HepG2 (cell line): ENCODE data around the gene TDRD9. TPM values are rescaled to one million over a fixed set of nuclear protein-coding genes. Genes with fewer than 3 reads are reported as not detected.

Experiments
- ATAC-seq: fragments of 200-7000 bp; cut with Tn5 transposase; 3 replicates; pipeline ENCODE4 v1.9.1; 2020; ENCODE audit warnings: mild to moderate bottlenecking, moderate library complexity
- BruUV-seq: library from RNA; stranded (reverse); fragments of 400-500 nt; replicated peaks from 2 replicates; lab custom pipeline; 2021; lab: Mats Ljungman, UMichigan
- CTCF ChIA-PET: fragments of 300-600 bp; formaldehyde crosslinking; extraction: SDS; loops from one replicate; lab custom pipeline; 2021; ENCODE audit warnings: low total read pairs, inconsistent platforms, low intra/inter-chr PET ratio; lab: Yijun Ruan, JAX
- POLR2A ChIA-PET: fragments of 350-600 bp; sonication (Branson Sonifier 250); formaldehyde crosslinking; loops from one replicate; lab custom pipeline; 2020; ENCODE audit warnings: antibody characterized with exemption, inconsistent platforms; lab: Yijun Ruan, JAX
- DNase-seq: peaks from one replicate; pipeline ENCODE4 v3.0.0-alpha.2; 2015; ENCODE audit warnings: low spot score
- FAIRE-seq: peaks from 3 replicates; lab custom pipeline; 2011; peaks lifted over from hg19 to GRCh38; lab: Jason Lieb, UNC
- H2AFZ ChIP-seq: one replicate; pipeline ENCODE4 v1.6.1; 2011; ENCODE audit warnings: low read length, inconsistent platforms
- H3K27ac ChIP-seq: fragments of 300-600 bp; 3 replicates; pipeline ENCODE4 v1.8.0; 2011; ENCODE audit warnings: mixed run types, mild to moderate bottlenecking, mixed read lengths, low read length, inconsistent platforms; ENCODE audit not compliant: insufficient read depth; ENCODE audit errors: extremely low read length
- H3K27me3 ChIP-seq, 2 experiments: fragments of 200-600 bp in 1 of 2; 2 replicates in 1 of 2; 3 replicates in 1 of 2; pipeline versions ENCODE4 v1.6.0 to v1.8.0; 2011; ENCODE audit warnings: low read length in 2 of 2, mild to moderate bottlenecking in 2 of 2, moderate library complexity in 2 of 2, inconsistent platforms in 1 of 2; ENCODE audit not compliant: insufficient read depth in 2 of 2, control insufficient read depth in 1 of 2
- H3K36me3 ChIP-seq, 2 experiments: fragments of 200-600 bp in 1 of 2; replicated peaks in 1 of 2; 2 replicates in 1 of 2; 3 replicates in 1 of 2; pipeline versions ENCODE4 v1.5.1 to v1.8.0; 2011; ENCODE audit warnings: low read length in 2 of 2, inconsistent platforms in 1 of 2; ENCODE audit not compliant: insufficient read depth in 2 of 2, control insufficient read depth in 1 of 2
- H3K4me1 ChIP-seq: 2 replicates; pipeline ENCODE4 v1.5.1; 2012; ENCODE audit warnings: low read length, inconsistent platforms; ENCODE audit not compliant: insufficient read depth
- H3K4me2 ChIP-seq: 2 replicates; pipeline ENCODE4 v1.6.0; 2011; ENCODE audit warnings: low read depth, low read length, inconsistent platforms
- H3K4me3 ChIP-seq, 3 experiments: fragments of 200-600 bp in 1 of 3; sonication (generic), shearing (Covaris generic) in 1 of 3; replicated peaks in 1 of 3; 2 replicates each; pipeline ENCODE4 v1.5.1; 2011 to 2016; ENCODE audit warnings: low read length in 3 of 3, inconsistent platforms in 2 of 3, low read depth in 2 of 3, mild to moderate bottlenecking in 2 of 3, control low read depth in 1 of 3, mixed read lengths in 1 of 3; ENCODE audit not compliant: insufficient read depth in 1 of 3
- H3K79me2 ChIP-seq: one replicate; pipeline ENCODE4 v1.6.1; 2011; ENCODE audit warnings: low read length, inconsistent platforms; ENCODE audit not compliant: insufficient read depth
- H3K9ac ChIP-seq: 2 replicates; pipeline ENCODE4 v1.6.0; 2011; ENCODE audit warnings: mild to moderate bottlenecking, low read depth, low read length, inconsistent platforms; ENCODE audit not compliant: insufficient read depth
- H3K9me3 ChIP-seq: 2 replicates; pipeline ENCODE4 v1.5.1; 2012; ENCODE audit warnings: mild to moderate bottlenecking, low read length
- H4K20me1 ChIP-seq: 2 replicates; pipeline ENCODE4 v1.6.0; 2011; ENCODE audit warnings: inconsistent platforms, mild to moderate bottlenecking, low read length, moderate library complexity; ENCODE audit not compliant: insufficient read depth
- ARNT2 ChIP-seq: sonication (generic); formaldehyde crosslinking; IDR thresholded peaks from 2 replicates; pipeline ENCODE4 v1.8.0; 2022; ENCODE audit warnings: mild to moderate bottlenecking, low read depth, missing genetic modification reagents, moderate library complexity
- CEBPB ChIP-seq: IDR thresholded peaks from 2 replicates; pipeline ENCODE4 v1.6.1; 2011; ENCODE audit warnings: low read depth, low read length, improper control_type of control experiment, borderline replicate concordance
- DDIT3 ChIP-seq: sonication (generic); formaldehyde crosslinking; IDR thresholded peaks from 2 replicates; pipeline ENCODE4 v1.4.0; 2020; ENCODE audit warnings: mild to moderate bottlenecking, missing genetic modification reagents
- E2F2 ChIP-seq: sonication (generic); formaldehyde crosslinking; IDR thresholded peaks from 2 replicates; pipeline ENCODE4 v1.4.0; 2020; ENCODE audit warnings: missing genetic modification reagents, borderline replicate concordance
- IKZF4 ChIP-seq: sonication (generic); formaldehyde crosslinking; IDR thresholded peaks from 2 replicates; pipeline ENCODE4 v1.5.1; 2020; ENCODE audit warnings: borderline replicate concordance, mild to moderate bottlenecking, low read depth, missing genetic modification reagents; ENCODE audit errors: not compliant biosample characterization
- JUN ChIP-seq: sonication (generic); formaldehyde crosslinking; IDR thresholded peaks from 2 replicates; pipeline ENCODE4 v1.4.0; 2020; ENCODE audit warnings: mild to moderate bottlenecking, missing genetic modification reagents
- MZF1 ChIP-seq: sonication (generic); formaldehyde crosslinking; IDR thresholded peaks from 2 replicates; pipeline ENCODE4 v1.8.1; 2023; ENCODE audit warnings: mild to moderate bottlenecking, missing genetic modification reagents, borderline replicate concordance
- NRL ChIP-seq: sonication (generic); formaldehyde crosslinking; IDR thresholded peaks from 2 replicates; pipeline ENCODE4 v1.5.0; 2020; ENCODE audit warnings: missing genetic modification reagents, mild to moderate bottlenecking, moderate library complexity, borderline replicate concordance
- PHF5A ChIP-seq: IDR thresholded peaks from one replicate; pipeline ENCODE4 v1.6.1; 2018; ENCODE audit warnings: low read depth, missing genetic modification reagents; ENCODE audit not compliant: unreplicated experiment
- RAD21 ChIP-seq: fragments of 450-650 bp; formaldehyde crosslinking; IDR thresholded peaks from 2 replicates; pipeline ENCODE4 v1.5.0; 2020; ENCODE audit warnings: mild to moderate bottlenecking
- SRY ChIP-seq: sonication (generic); formaldehyde crosslinking; IDR thresholded peaks from 2 replicates; pipeline ENCODE4 v1.8.0; 2022; ENCODE audit warnings: mild to moderate bottlenecking, missing genetic modification reagents
- ZBTB2 ChIP-seq: sonication (generic); formaldehyde crosslinking; IDR thresholded peaks from 2 replicates; pipeline ENCODE4 v1.8.0; 2022; ENCODE audit warnings: low read depth, missing genetic modification reagents
- ZC3H13 ChIP-seq: sonication (generic); formaldehyde crosslinking; IDR thresholded peaks from 2 replicates; pipeline ENCODE4 v1.8.1; 2023; ENCODE audit warnings: mild to moderate bottlenecking, missing genetic modification reagents, moderate library complexity
- ZNF333 ChIP-seq: sonication (generic); formaldehyde crosslinking; IDR thresholded peaks from 2 replicates; pipeline ENCODE4 v1.4.0; 2020; ENCODE audit warnings: mild to moderate bottlenecking, missing genetic modification reagents, borderline replicate concordance
- ZNF503 ChIP-seq: sonication (generic); formaldehyde crosslinking; IDR thresholded peaks from 2 replicates; pipeline ENCODE4 v1.4.0; 2020; ENCODE audit warnings: missing genetic modification reagents
- ZSCAN31 ChIP-seq: sonication (generic); formaldehyde crosslinking; IDR thresholded peaks from 2 replicates; pipeline ENCODE4 v1.5.0; 2020; ENCODE audit warnings: low read depth, mild to moderate bottlenecking, missing genetic modification reagents
- WGBS: methylation state at CpG from one replicate; pipeline ENCODE4 v1.1.6; 2017; ENCODE audit warnings: low lambda C conversion rate; 5-methylcytosine and 5-hydroxymethylcytosine counted together
- in situ Hi-C: cut with HindIII; loops from 2 replicates; pipeline ENCODE4 v1.10.0; 2017; ENCODE audit warnings: low pct_unique_long_range_greater_than_20kb; ENCODE audit not compliant: extremely low pct_ligation_motif_present
- intact Hi-C: fragments of 100-400 bp; cut with micrococcal nuclease; formaldehyde crosslinking; loops from one replicate; pipeline ENCODE4 v1.10.0; 2022; ENCODE audit not compliant: unreplicated experiment
- polyA plus RNA-seq, 8 experiments: library from polyadenylated mRNA; depleted of rRNA in 3 of 8; stranded (reverse) in 7 of 8; unstranded in 1 of 8; fragments of >200 nt; fragmentation: Illumina TruSeq in 4 of 8; extraction: Trizol in 4 of 8; gene quantifications; 2 replicates each; pipeline versions ENCODE4 v1.2.1 to v1.2.3, GENCODE V29; 2011 to 2016; ENCODE audit warnings: low read depth in 4 of 8, missing spikeins in 1 of 8, mixed read lengths in 1 of 8; ENCODE audit not compliant: insufficient read depth in 1 of 8
- total RNA-seq, 5 experiments: library from RNA; depleted of rRNA; stranded (reverse); fragments of >200 nt; fragmentation: Illumina TruSeq; extraction: Trizol; gene quantifications; 2 replicates each; pipeline ENCODE4 v1.2.3, GENCODE V29; 2016; ENCODE audit warnings: low read depth in 1 of 5
- TF ChIP-seq, protein P1 (sequence below): sonication (generic); formaldehyde crosslinking; IDR thresholded peaks from 2 replicates; pipeline ENCODE4 v1.4.0; 2020; ENCODE audit warnings: missing genetic modification reagents, mild to moderate bottlenecking, borderline replicate concordance

Gene TDRD9
- total and polyA plus RNA-seq, 2 of the 13 experiments (the other 11 are each of a cell fraction or from before 2014, with no cell fraction given): not detected

DNA sequence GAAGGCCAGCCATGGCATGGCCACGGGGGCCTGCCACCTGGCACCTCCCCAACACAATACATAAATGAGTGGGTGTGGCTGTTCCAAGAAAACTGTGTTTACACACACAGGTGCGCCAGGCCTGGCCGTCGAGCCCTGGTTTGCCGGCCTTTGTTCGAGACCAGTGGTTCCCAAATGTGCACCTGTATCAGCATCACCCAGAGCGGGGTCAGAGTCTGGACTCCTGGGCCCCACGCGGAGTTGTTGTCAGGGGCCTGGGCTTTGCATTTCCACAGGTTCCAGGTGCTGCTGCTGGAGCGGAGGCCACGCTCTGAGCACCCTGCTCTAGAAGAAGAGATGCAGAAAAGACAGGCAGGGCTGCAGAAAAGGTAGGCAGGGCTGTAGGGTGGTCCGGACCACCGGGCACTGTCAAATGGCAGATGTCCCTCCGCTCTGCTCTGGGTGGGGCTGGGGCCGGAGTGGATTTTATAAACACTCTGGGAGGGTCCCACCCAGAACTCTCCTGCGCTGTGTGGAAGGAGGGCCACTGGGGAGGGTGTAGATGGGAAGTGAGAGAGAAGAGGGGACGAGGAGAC is 153.1 kb downstream of the TDRD9 start (continued):
- TF ChIP-seq ZSCAN31: no peak
- no peak for TF ChIP-seq JUN
- TF ChIP-seq ZNF503: no peak
- TF ChIP-seq, all 625 proteins: peak for 0

DNA sequence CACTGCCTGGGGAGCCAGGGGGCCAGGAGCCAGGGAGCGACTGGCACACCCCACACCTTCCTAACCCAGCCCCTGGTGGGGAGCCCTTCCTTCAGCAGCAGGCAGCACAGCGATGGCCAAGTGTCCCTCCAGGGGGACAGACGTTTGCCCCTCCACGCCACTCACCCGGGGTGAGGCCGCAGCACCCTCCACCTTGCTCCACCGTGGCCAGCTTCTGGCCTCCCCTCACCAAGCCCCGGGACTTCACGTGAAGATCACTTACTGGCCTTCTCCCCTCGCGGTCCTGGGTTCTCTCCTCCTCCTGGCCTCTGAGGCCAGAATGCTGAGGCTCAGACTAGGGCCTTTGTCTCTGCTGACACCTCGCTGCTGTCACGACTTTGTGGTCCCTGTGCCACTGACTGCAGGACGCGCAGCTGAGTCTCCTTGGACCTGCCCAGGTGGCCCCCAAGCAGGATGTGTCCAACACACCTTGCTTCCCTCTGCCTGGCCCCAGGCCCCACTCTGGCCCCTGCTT is 153.8 kb downstream of the TDRD9 start:
- H3K36me3 ChIP-seq: no peaks in the 10 kb centered on the region
- no peak overlapping the region for H3K27ac ChIP-seq
- no peak overlapping the region for H3K4me2 ChIP-seq
- intact Hi-C loops (no loop called here), in situ Hi-C loops (no loop called here)
- H3K27me3 ChIP-seq: peaks cover 0 to 40% of the 10 kb centered on the region in 2 experiments; a peak in 4 of 5 replicates
- no peaks in the 10 kb centered on the region for H3K9me3 ChIP-seq
- no peak for ATAC-seq
- H3K4me1 ChIP-seq: peaks cover 2% of the 10 kb centered on the region
- FAIRE-seq: no peak
- H3K9ac ChIP-seq: no peak overlapping the region
- DNase-seq: no peak
- H4K20me1 ChIP-seq: no peaks in the 10 kb centered on the region
- no peak overlapping the region for H2AFZ ChIP-seq
- no peaks in the 10 kb centered on the region for H3K79me2 ChIP-seq
- CTCF ChIA-PET: no interaction called here
- 42% methylated on average over 6 of the region's 15 CpGs for WGBS
- no peak overlapping the region for H3K4me3 ChIP-seq
- no TSS peak for BruUV-seq
- POLR2A ChIA-PET: no interaction called here
- TF ChIP-seq ZNF333 (no peak), IKZF4 (CRISPR knock-in tag) (no peak), RAD21 (CRISPR knock-in tag) (no peak), PHF5A (CRISPR knock-in tag) (no peak), CEBPB (no peak), NRL (CRISPR knock-in tag) (no peak), ARNT2 (CRISPR knock-in tag) (no peak), ZBTB2 (CRISPR knock-in tag) (no peak), MZF1 (no peak), ZC3H13 (CRISPR knock-in tag) (no peak), DDIT3 (no peak), E2F2 (CRISPR knock-in tag) (no peak), SRY (no peak)
- TF ChIP-seq, protein P1, sequence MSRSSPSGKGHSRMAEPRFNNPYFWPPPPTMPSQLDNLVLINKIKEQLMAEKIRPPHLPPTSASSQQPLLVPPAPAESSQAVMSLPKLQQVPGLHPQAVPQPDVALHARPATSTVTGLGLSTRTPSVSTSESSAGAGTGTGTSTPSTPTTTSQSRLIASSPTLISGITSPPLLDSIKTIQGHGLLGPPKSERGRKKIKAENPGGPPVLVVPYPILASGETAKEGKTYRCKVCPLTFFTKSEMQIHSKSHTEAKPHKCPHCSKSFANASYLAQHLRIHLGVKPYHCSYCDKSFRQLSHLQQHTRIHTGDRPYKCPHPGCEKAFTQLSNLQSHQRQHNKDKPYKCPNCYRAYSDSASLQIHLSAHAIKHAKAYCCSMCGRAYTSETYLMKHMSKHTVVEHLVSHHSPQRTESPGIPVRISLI: no peak
